DMS 273 (cell line): ENCODE data around the gene MGAT3.
A peak's percentile ranks its signal among the peaks of the same experiment; 100 is the strongest.
"Not testable (repeated sequence)": the region's sequence is repeated elsewhere in the genome, so short reads cannot be mapped to it uniquely, and the experiment has no call there.

Experiments
- DNase-seq: peaks from one replicate; lab custom pipeline; 2025; ENCODE audit not compliant: unreplicated experiment; lab: John Stamatoyannopoulos, UW

MGAT3 gene

GRCh38 chr22:39508393-39508792, 51.6 kb downstream of the MGAT3 start:
- DNase-seq: no peak

- DNase-seq: no peak
Observed at GRCh38 chr22:39510529-39511149, 53.8 kb downstream of the MGAT3 start.

- DNase-seq: no peak
Observed at GRCh38 chr22:39511226-39511625, 54.4 kb downstream of the MGAT3 start.

- DNase-seq: no peak
Observed at GRCh38 chr22:39512026-39512425, 55.2 kb downstream of the MGAT3 start.

GRCh38 chr22:39513791-39514190, 57.0 kb downstream of the MGAT3 start:
- DNase-seq: no peak

- peak; percentile 53 for DNase-seq
Observed at GRCh38 chr22:39514373-39514973, 57.7 kb downstream of the MGAT3 start.

GRCh38 chr22:39515266-39516050, 58.6 kb downstream of the MGAT3 start:
- no peak for DNase-seq

GRCh38 chr22:39517470-39517869, 60.7 kb downstream of the MGAT3 start:
- no peak for DNase-seq

GRCh38 chr22:39518144-39518786, 61.5 kb downstream of the MGAT3 start:
- DNase-seq: peak; percentile 41

- DNase-seq: peak; percentile 83
Observed at GRCh38 chr22:39518996-39519680, 62.3 kb downstream of the MGAT3 start.

- peak; percentile 98 for DNase-seq
Observed at GRCh38 chr22:39519681-39520225, 62.9 kb downstream of the MGAT3 start.

- DNase-seq: peak; percentile 96
Observed at GRCh38 chr22:39520226-39521105, 63.7 kb downstream of the MGAT3 start, which contains the start of gene ATF4. Gene ATF4 (plus strand): TSS chr22:39520562. CDS start chr22:39521446, 884 bp downstream.

GRCh38 chr22:39521106-39521885, 64.5 kb downstream of the MGAT3 start:
- not testable (repeated sequence) for DNase-seq

- not testable (repeated sequence) for DNase-seq
Observed at GRCh38 chr22:39522091-39522490, 65.3 kb downstream of the MGAT3 start.

- DNase-seq: peak; percentile 85
Observed at GRCh38 chr22:39522567-39523300, 65.9 kb downstream of the MGAT3 start.

GRCh38 chr22:39524089-39524752, 67.4 kb downstream of the MGAT3 start:
- peak; percentile 50 for DNase-seq

- DNase-seq: peak; percentile 64
Observed at GRCh38 chr22:39524753-39525657, 68.2 kb downstream of the MGAT3 start.
